Activated naive CD4-positive, alpha-beta T cell treated with anti-CD3 and anti-CD28 coated beads, Interleukin-2, amount 50 U/mL, for 72 hours (primary cell): ENCODE measurements around the gene TRIM67. TPM values are rescaled to one million over a fixed set of nuclear protein-coding genes. Genes with fewer than 3 reads are reported as not detected.

Source experiments
- ATAC-seq, 2 donors: fragments of 150-1000 bp; cut with Tn5 transposase; 2 replicates each; pipeline ENCODE4 v1.10.0; 2021; ENCODE audit warnings: mild to moderate bottlenecking in 2 of 2, moderate library complexity in 2 of 2
- DNase-seq, 2 donors: peaks; one replicate each; pipeline ENCODE4 v3.0.0; 2021 to 2022; ENCODE audit warnings: low spot score in 2 of 2
- H3K27ac Mint-ChIP-seq, 2 donors: one replicate each; pipeline ENCODE4 v1.8.0; 2022; ENCODE audit warnings: mild to moderate bottlenecking in 2 of 2, mixed read lengths in 2 of 2
- H3K36me3 Mint-ChIP-seq, 2 donors: one replicate each; pipeline ENCODE4 v1.8.0; 2022; ENCODE audit warnings: mixed read lengths in 2 of 2
- H3K9me3 Mint-ChIP-seq, 2 donors: one replicate each; pipeline ENCODE4 v1.8.0; 2022; ENCODE audit warnings: mixed read lengths in 2 of 2
- total RNA-seq, 2 donors: library from RNA; stranded (reverse); gene quantifications; one replicate each; pipeline ENCODE4 v1.2.3, GENCODE V29; 2022

Gene TRIM67
- total RNA-seq, 2 donors from 2014 or later = 0.02 TPM; not detected in 1

DNA sequence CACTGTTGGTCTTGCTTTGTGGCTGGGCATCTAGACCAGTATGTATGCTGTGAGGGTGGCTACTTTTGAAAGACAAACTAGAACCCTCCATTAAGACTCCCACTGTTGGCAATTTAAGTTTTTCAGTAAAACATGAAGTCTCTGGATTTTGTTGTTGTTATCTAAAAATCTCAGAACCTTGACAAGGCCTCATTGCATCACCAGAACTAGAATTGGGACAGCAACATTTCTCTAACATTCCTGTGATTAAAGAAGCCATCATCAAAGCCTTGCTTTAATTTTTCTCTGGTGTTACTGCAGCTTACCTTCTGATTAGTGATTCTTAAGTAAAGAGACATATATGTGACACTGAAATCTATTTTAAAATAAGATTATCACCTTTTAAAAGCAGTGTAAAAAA is 4.5 kb downstream of the TRIM67 start:
- no peaks in the 10 kb centered on the region for H3K36me3 Mint-ChIP-seq
- ATAC-seq = no peak
- H3K9me3 Mint-ChIP-seq = no peaks in the 10 kb centered on the region
- DNase-seq = no peak
- H3K27ac Mint-ChIP-seq = no peak overlapping the region

DNA sequence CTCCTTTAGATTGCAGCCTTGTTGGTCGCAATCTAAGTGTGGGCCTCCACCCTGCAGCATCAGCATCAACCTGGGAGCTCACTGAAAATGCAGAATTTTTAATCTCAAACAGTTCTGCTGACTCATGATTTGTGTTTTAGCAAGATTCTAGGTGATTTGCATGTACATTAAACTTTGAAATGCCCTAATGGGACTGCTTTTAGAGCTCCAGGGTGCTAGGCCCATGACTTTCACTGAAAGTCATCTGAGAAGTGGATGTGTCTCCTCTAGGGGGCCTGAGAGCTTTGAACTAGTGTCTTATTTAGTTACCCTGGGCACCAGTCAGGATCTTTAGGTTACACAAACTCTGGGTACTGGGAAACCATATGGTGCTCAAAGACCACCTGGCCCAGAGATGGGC is 9.0 kb downstream of the TRIM67 start:
- Mint-ChIP-seq H3K9me3 (no peaks in the 10 kb centered on the region), H3K27ac (no peak overlapping the region), H3K36me3 (no peaks in the 10 kb centered on the region)
- DNase-seq = no peak
- no peak for ATAC-seq

DNA sequence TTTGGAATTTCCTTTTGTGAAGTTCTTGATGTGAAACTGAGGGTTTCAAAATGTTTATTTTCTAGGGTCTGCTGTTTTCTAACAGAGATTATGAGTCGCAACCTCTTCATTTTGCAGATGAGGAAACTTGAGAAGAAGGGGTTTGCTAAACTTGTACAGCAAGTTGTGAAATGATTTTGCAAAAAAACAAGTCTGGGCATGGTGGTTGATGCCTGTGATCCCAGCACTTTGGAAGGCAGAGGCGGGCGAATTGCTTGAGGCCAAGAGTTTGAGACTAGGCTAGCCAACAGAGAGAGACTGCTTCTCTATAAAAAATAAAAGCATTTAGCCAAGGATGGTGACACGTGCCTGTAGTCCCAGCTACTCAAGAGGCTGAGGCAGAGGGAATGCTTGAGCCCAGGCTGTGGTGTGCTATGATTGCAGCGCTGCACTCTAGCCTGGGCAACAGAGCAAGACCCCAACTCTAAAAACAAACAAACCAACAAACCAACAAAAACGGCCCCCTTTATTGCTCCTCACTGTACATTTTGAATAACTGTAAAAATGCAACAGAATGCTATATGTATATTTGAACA is 9.9 kb downstream of the TRIM67 start:
- Mint-ChIP-seq H3K27ac (no peak overlapping the region), H3K36me3 (no peaks in the 10 kb centered on the region), H3K9me3 (no peaks in the 10 kb centered on the region)
- ATAC-seq (no peak), DNase-seq (no peak)

DNA sequence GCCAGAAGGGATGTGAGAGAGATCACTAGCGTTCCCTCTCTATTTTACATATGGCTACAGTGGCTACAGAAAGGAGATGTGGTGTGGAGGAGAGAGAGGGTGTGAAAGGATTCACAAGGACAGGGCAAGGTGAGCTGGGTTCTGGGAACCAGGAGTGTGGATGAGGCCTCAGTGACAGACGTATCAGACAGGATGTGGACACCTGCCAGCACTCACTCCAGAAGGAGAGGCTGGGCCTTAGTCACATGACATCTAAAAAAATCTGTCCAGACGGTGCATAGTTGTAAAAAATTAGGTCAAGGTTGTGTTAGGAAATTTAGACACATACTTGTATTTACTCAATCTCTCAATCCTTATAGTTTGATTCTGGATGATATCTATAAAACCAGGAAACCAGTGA is 10.6 kb downstream of the TRIM67 start:
- DNase-seq (no peak), ATAC-seq (no peak)
- no peaks in the 10 kb centered on the region for H3K36me3 Mint-ChIP-seq
- H3K27ac Mint-ChIP-seq = no peak overlapping the region
- H3K9me3 Mint-ChIP-seq = no peaks in the 10 kb centered on the region

DNA sequence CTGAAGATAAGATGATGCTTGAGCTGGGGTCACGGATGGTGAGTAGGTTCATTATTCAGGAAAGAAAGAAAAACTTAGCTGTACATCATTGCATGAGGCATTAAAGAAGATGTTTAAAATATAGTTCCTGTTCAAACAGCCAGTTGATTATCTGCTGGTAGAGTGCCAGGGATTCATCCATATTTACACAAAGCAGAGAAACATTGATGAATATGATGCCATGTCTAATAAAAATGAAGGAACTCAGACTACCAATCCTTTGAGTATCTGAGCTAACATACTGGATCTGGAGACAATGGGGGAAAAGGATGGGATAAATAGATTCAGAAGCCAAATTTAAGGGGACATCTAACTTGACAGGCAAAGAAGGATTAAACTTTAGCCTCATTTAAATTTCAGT is 14.6 kb downstream of the TRIM67 start:
- Mint-ChIP-seq H3K36me3 (no peaks in the 10 kb centered on the region), H3K27ac (no peak overlapping the region), H3K9me3 (no peaks in the 10 kb centered on the region)
- DNase-seq (no peak), ATAC-seq (no peak)

DNA sequence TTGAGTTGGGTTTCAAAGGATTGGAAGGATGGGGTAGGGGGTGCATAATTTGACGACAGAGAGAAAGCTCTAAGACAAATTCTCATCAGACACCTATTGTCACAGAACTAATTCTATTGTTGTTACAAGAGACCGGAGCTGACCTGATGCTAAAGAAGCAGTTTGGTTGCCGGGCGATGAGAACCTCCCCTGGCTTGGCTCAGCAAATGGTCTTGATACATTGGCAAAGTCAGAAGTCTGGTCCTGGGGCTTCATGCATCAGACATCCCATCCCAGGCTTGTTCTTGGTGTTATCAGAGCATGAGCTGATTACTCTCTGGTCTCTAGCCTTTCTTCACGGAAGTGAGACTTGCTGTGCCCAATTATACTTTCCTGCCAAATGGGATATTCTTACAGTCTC is 15.4 kb downstream of the TRIM67 start:
- ATAC-seq = no peak
- Mint-ChIP-seq H3K27ac (no peak overlapping the region), H3K9me3 (no peaks in the 10 kb centered on the region), H3K36me3 (no peaks in the 10 kb centered on the region)
- DNase-seq = no peak

DNA sequence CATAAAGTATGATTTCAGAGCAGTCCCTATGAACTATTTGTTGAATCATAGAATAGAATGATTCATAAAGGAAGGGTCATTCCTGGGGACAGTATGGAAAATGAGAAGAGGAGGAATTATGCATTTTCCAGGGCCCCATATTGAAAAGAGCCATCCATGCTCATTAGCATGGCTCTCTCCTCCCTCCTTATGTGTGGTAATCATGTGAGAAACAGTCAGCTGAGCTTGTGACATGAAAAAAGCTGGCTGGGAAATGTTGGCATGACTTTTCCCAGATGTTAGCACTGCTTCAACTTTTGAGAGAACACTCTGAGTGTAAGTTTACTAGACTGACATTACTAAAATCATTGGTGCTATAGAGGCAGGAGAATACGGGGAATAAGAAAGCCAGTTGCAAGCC is 16.1 kb downstream of the TRIM67 start:
- Mint-ChIP-seq H3K27ac (no peak overlapping the region), H3K36me3 (no peaks in the 10 kb centered on the region), H3K9me3 (no peaks in the 10 kb centered on the region)
- no peak for DNase-seq
- no peak for ATAC-seq

DNA sequence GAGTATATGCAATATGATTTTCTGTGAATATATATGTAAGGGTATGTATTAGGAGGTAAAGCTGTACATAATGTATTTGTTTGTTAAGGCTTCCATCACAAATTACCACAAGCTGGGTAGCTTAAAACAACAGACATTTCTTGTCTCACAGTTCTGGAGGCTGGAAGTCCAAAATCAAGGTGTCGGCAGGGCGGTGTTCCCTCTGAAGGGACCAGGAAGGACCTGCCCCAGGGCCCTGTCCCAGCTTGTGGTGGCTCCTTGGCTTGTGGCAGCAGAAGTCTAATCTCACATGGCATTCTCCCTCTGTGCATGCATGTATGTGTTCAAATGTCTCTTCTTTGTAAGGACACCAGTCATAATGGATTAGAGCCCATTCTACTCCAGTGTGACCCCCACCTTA is 17.1 kb downstream of the TRIM67 start:
- H3K9me3 Mint-ChIP-seq = no peaks in the 10 kb centered on the region
- H3K36me3 Mint-ChIP-seq = no peaks in the 10 kb centered on the region
- ATAC-seq = no peak
- no peak overlapping the region for H3K27ac Mint-ChIP-seq
- no peak for DNase-seq

DNA sequence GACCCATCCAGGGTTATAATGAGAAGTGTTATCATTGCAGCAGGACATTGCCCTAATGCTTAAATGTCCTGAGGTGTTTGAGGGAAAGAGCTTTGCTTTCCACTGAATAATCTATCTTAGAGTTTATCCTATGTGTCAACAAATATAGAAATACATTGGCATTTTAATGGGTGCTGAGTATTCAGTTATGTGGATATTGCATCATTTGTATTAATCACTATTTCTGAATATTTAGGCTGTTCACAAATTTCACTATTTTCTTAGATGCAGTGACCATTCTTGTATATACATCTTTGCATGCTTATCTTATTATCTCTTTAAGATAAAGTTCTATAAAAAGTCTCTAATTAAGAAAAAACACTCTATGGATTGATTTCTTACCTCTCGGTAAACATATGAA is 18.2 kb downstream of the TRIM67 start:
- Mint-ChIP-seq H3K27ac (no peak overlapping the region), H3K9me3 (no peaks in the 10 kb centered on the region)
- no peak for ATAC-seq

DNA sequence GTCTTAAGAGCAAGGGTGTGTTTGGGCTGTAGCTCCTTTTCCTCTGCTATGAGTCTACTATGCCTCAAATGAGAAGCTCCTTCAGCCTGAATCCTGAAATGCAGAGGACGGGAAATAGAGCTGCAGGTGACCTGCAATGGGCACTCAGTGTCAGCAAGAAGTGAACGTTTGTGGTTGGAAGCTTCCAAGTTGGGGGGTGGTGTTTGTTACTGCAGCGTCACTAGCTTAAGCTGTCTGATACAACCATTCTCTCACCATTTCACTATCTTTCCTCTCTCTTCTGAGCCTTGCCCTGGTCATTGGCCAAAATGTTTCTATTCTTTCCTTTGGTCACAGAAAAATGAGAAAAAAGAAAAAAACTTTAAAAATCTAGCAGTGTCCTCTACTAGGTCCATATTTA is 19.4 kb downstream of the TRIM67 start:
- no peak for DNase-seq
- Mint-ChIP-seq H3K9me3 (no peaks in the 10 kb centered on the region), H3K36me3 (no peaks in the 10 kb centered on the region), H3K27ac (no peak overlapping the region)
- ATAC-seq = no peak

More for the DNA sequence above, 18.2 kb downstream of the TRIM67 start:
- H3K36me3 Mint-ChIP-seq = no peaks in the 10 kb centered on the region
- DNase-seq = no peak

DNA sequence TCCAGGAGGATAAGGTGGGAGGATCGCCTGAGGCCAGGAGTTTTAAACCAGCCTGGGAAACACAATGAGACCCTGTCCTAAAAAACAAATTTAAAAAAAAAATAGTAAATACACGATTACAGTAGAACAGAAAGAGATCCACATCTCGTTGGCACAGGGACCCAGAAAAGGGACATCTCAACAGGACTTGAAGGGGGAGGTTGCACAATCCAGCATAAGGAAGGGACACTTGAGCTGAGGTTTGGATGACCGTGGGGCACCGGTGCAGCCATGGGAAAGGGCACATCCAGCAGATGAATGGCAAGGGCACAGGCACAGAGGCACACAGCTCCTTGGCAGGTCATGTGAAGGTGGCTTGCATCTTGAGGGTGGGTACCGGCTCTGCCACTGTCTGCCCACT is 20.5 kb downstream of the TRIM67 start:
- ATAC-seq (no peak), DNase-seq (no peak)
- no peaks in the 10 kb centered on the region for H3K9me3 Mint-ChIP-seq
- no peaks in the 10 kb centered on the region for H3K36me3 Mint-ChIP-seq
- no peak overlapping the region for H3K27ac Mint-ChIP-seq

DNA sequence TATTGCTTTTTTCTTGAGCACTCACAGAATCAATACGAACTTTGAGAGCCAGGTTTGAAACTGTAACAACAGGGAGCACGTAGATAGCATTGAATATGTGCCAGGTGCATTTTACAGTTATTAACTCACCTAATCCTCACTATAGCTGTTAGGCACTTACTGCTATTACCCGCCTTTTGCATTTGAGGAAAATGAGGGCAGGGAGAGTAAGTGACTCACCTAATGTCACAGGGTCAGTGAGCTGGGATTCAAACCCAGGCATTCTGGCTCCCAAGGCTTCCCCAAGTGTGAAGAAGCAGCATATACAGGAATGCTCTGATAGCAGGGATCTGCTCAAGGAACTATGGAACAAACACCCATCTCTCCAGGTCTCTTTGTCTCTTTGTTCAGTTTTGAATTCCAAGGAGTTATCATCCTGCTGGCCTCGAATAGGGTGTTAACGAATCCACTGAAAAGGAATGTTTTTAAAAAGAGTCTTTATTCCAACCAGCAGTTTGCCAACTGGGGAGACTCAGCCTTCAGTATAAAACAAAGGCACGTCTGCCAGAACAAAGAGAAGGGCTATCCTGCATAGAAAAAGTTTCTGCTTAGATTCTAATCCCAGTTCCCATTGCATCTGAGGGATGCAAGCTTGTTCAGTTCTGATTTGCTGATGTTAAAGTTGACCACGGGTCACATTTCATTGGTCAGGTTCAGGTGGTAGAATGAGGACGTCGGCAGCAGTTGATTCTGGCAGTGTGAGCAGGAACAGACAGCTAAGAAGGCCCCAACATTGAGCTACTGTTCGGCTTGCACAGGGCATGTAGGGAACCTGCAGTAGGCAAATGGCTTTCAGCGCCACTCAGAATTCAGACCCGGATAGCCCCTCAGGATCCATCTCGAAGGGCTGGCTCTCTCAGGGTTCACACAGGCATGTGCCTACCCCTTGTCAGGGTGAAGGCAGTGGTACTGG is 22.1 kb downstream of the TRIM67 start:
- no peaks in the 10 kb centered on the region for H3K36me3 Mint-ChIP-seq
- DNase-seq (no peak), ATAC-seq (no peak)
- no peak overlapping the region for H3K27ac Mint-ChIP-seq
- H3K9me3 Mint-ChIP-seq = no peaks in the 10 kb centered on the region

DNA sequence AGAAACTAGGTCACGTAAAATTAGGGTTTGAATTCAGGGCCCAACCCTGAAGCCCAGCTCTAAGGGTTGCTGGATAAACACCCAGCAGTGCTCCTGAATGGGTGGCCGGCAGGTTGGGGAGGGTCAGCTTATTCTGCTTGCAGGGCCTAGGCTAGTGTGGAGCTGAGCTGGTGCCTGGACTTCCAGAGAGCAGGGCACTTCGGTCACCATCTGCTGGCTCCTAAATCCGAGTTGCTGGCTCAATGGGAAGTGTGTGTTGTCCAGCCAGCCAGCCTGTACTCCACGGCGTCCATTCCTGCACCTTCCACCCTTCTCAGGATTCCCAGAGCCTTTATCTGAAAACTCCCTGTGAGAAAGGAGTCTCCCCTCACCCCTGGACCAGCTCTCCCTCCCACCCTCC is 23.0 kb downstream of the TRIM67 start:
- no peaks in the 10 kb centered on the region for H3K36me3 Mint-ChIP-seq
- DNase-seq (no peak), ATAC-seq (no peak)
- H3K27ac Mint-ChIP-seq = no peak overlapping the region
- no peaks in the 10 kb centered on the region for H3K9me3 Mint-ChIP-seq

DNA sequence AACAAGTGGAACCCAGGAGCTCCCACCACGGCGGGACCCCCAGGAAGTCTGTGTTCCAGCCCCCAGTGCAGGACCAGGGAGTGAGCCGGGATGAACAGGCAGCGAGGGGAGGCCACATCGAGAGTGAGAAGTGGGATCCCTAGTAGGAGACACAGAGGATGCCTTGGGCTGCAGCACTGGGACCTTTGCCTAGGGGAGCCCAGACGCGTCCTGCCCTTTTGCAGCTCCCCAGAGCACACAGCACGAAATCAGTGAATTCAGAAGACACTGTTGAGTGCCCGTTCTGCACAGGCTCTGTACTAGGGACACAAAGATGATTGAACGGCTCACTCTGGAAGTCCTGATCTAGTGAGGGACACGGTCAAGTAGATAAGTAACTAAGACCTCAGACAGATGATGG is 23.5 kb downstream of the TRIM67 start:
- DNase-seq (no peak), ATAC-seq (no peak)
- Mint-ChIP-seq H3K36me3 (no peaks in the 10 kb centered on the region), H3K9me3 (no peaks in the 10 kb centered on the region), H3K27ac (peak overlapping the region in 1 of 2 donors; percentile 23)

DNA sequence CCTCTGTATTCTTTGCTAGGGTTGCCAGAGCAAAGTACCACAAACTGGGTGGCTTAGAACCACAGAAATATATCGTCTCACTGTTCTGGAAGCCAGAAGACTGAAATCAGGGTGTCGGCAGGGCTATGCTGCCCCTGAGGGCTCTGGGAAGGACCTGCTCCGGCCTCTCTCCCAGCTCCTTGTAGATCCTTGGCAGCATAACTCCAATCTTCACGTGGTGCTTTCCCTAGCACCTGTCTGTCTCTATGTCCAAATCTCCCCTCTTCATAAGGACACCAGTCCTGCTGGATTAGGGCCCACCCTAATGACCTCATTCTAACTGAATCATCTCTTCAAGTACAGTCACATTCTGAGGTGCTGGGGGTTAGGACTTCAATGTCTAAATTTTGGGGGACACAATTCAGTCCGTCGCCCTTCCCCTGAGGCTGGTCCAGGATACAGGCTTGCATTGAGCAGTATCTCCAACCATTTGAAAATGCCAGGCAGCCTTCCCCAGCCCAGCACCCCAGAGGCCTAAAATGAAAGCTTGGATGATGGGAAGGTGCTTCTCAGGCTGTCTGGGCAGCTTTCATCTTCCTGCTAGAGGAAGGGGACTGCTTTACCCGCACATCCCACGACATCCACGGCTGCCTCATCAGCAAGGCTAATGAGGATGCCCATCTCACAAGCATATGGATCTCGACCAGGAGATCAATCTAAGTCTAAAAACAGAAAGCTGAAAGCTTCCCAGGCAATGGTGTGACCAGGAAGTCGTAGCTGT is 24.7 kb downstream of the TRIM67 start:
- Mint-ChIP-seq H3K9me3 (no peaks in the 10 kb centered on the region), H3K36me3 (no peaks in the 10 kb centered on the region), H3K27ac (no peak overlapping the region)
- ATAC-seq (no peak), DNase-seq (no peak)

DNA sequence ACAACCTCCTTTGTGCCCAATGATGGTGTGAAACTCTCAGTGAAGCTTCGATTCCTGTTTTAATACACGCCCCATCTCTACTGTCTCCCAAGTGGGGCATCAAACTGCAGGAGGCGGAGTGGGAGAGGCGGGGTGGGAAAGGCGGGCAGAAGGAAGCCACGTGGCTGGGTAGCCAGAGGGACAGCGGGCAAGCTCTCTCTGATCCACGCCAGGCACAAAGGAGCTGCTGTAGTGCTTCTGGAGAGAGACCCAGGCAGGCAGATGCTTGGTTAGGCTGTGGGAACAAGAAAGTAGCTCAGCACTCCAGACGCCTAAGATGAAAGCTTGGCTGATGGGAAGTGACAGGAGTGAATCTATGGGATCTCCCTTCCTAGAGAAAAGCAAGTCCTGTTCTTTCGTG is 25.7 kb downstream of the TRIM67 start:
- H3K27ac Mint-ChIP-seq = no peak overlapping the region
- DNase-seq (no peak), ATAC-seq (no peak)
- H3K36me3 Mint-ChIP-seq = no peaks in the 10 kb centered on the region
- H3K9me3 Mint-ChIP-seq = no peaks in the 10 kb centered on the region

DNA sequence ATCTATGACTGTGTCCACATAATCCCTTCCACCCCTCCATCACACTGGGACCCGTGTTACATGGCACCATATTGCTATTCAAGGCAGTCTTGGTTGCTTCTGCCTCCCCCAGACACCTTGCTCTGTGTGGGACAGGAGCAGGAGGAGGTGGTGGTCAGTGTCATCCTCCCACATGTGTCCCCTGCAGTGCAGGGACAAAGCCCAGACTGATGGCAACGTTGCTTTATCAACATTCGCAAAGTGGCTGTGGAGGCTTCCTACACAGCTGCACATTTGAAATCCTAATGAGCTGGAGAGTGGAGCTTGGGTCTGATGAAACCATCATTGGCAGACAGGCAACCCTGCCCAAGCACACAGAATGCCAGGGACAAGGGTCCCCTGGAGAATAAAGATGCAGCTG is 26.2 kb downstream of the TRIM67 start:
- ATAC-seq (no peak), DNase-seq (no peak)
- H3K36me3 Mint-ChIP-seq = no peaks in the 10 kb centered on the region
- no peak overlapping the region for H3K27ac Mint-ChIP-seq
- H3K9me3 Mint-ChIP-seq = no peaks in the 10 kb centered on the region
